Measurements from ENCODE around the gene TTC21A.
A peak's percentile ranks its signal among the peaks of the same experiment; 100 is the strongest.

The TTC21A gene

GRCh38 chr3:39137991-39138803 lies 30.7 kb downstream of the TTC21A start:
- no peak for DNase-seq (ENCODE audit: low read depth in 2 of 3, low spot score in 2 of 3)

GRCh38 chr3:39138804-39139415 lies 31.4 kb downstream of the TTC21A start:
- no peak for DNase-seq (ENCODE audit: low read depth in 2 of 3, low spot score in 2 of 3)

- no peak for DNase-seq (ENCODE audit: low read depth in 2 of 3, low spot score in 2 of 3)
Observed at GRCh38 chr3:39139442-39139841, 32.0 kb downstream of the TTC21A start.

GRCh38 chr3:39140341-39140971 lies 33.0 kb downstream of the TTC21A start:
- DNase-seq (ENCODE audit: low read depth in 2 of 3, low spot score in 2 of 3): no peak

GRCh38 chr3:39141171-39141995 lies 33.9 kb downstream of the TTC21A start:
- no peak for DNase-seq (ENCODE audit: low read depth in 2 of 3, low spot score in 2 of 3)

GRCh38 chr3:39142067-39142466 lies 34.6 kb downstream of the TTC21A start:
- DNase-seq (ENCODE audit: low read depth in 2 of 3, low spot score in 2 of 3): no peak

- DNase-seq (ENCODE audit: low read depth in 2 of 3, low spot score in 2 of 3): no peak
Observed at GRCh38 chr3:39143051-39143885, 35.8 kb downstream of the TTC21A start.

- DNase-seq (ENCODE audit: low read depth in 2 of 3, low spot score in 2 of 3): no peak
Observed at GRCh38 chr3:39144095-39144747, 36.7 kb downstream of the TTC21A start.

- DNase-seq (ENCODE audit: low read depth in 2 of 3, low spot score in 2 of 3): no peak
Observed at GRCh38 chr3:39144748-39145380, 37.4 kb downstream of the TTC21A start.

GRCh38 chr3:39146083-39146501 lies 38.6 kb downstream of the TTC21A start:
- no peak for DNase-seq (ENCODE audit: low read depth in 2 of 3, low spot score in 2 of 3)

- peak in 2 of 3 experiments; percentile 39 to 44 for DNase-seq (ENCODE audit: low read depth in 2 of 3, low spot score in 2 of 3)
Observed at GRCh38 chr3:39146611-39147591, 39.4 kb downstream of the TTC21A start.

GRCh38 chr3:39147711-39148434 lies 40.4 kb downstream of the TTC21A start:
- DNase-seq (ENCODE audit: low read depth in 2 of 3, low spot score in 2 of 3): peak in 1 of 3 experiments; percentile 17

GRCh38 chr3:39148435-39149058 lies 41.1 kb downstream of the TTC21A start:
- no peak for DNase-seq (ENCODE audit: low read depth in 2 of 3, low spot score in 2 of 3)

GRCh38 chr3:39149059-39149455 lies 41.6 kb downstream of the TTC21A start:
- DNase-seq (ENCODE audit: low read depth in 2 of 3, low spot score in 2 of 3): no peak

GRCh38 chr3:39149498-39150147 lies 42.1 kb downstream of the TTC21A start:
- DNase-seq (ENCODE audit: low read depth in 2 of 3, low spot score in 2 of 3): no peak

- DNase-seq (ENCODE audit: low read depth in 2 of 3, low spot score in 2 of 3): no peak
Observed at GRCh38 chr3:39150148-39150802, 42.8 kb downstream of the TTC21A start.
